ENCODE measurements around the gene ITGB3. TPM values are rescaled to one million over a fixed set of nuclear protein-coding genes. Genes with fewer than 3 reads are reported as not detected.
"Not testable (repeated sequence)": the region's sequence is repeated elsewhere in the genome, so short reads cannot be mapped to it uniquely, and the experiment has no call there.

Gene ITGB3
- total RNA-seq, 1 donor from 2014 or later, result 2.2 TPM

DNA sequence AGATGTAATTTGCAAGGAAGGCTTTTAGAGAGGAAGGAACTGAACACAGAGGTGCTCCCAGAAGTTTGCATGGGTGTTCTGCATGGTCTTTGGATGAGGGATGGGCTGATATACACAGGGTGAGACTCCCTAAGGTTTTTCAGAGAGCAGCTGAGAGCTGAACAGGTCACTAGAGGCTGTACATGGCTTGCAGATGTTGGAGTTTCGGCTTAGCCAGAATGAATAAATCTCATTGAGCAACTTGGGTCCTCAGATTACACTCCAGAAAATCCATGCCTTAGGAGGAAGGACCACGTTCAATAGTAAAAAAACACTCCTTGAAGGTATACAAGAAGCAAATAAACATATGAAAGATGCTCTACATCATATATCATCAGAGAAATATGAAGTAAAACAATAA, 7.5 kb upstream of the ITGB3 start:
- DNase-seq, result no peak

DNA sequence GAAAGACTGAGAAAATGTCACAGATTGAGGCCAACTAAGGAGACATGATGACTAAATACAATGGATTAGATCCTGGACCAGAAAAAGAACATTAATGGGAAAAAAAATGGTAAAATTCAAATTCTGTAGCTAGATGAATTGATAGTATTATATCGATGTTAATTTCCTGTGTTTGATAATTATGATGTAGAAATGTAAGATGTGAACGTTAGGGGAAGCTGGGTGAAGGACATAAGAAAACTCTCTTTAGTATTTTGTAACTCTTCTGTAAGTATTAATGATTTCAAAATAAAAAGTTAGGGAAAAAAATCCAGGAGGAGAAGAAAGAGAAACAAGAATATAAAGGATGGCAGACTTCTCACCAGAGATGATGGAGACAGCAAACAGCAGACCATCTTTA, 2.8 kb upstream of the ITGB3 start:
- DNase-seq, result no peak

DNA sequence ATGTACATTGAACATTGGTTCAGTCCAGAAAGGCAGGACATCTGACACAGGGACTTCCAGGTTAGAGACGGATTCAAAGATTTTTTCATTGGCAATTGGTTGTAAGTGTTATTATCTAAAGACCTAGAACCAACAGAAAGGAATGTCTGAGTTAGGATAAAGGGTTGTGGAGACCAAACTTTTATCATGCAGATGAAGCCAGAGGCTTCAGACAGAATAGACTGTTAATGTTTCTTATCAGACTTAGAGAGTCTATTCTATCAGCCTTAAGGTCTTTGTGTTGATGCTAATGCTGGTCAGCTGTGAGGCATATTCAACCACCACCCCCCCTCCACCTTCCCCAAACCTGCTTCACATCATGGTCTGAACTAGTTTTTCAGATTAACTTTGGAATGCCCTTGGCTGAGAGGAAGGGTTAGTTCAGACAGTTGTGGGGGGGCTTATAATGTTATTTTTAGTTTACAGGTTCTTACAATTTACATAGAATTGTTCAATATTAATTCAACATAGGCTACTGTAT, 2.1 kb upstream of the ITGB3 start:
- no peak for DNase-seq

DNA sequence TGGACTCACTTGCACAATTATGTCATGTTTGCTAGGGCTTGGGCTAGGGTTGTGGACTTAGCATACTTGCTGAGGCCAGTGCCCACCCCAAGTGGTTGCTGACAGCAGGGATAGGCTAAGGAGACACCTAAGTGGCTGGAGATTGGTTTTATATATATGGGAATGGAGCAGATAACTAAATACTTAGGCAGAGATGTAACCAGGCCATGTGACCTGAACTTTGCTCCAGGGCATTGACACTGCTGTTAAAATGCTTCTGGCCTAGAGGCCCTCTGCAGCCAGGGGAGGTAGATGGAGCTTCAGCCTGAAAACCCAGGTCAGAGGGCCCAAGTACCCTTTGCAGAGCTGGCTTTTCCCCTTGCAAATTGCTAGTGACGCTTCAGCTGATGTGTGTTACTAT, 1.4 kb upstream of the ITGB3 start:
- no peak for DNase-seq

DNA sequence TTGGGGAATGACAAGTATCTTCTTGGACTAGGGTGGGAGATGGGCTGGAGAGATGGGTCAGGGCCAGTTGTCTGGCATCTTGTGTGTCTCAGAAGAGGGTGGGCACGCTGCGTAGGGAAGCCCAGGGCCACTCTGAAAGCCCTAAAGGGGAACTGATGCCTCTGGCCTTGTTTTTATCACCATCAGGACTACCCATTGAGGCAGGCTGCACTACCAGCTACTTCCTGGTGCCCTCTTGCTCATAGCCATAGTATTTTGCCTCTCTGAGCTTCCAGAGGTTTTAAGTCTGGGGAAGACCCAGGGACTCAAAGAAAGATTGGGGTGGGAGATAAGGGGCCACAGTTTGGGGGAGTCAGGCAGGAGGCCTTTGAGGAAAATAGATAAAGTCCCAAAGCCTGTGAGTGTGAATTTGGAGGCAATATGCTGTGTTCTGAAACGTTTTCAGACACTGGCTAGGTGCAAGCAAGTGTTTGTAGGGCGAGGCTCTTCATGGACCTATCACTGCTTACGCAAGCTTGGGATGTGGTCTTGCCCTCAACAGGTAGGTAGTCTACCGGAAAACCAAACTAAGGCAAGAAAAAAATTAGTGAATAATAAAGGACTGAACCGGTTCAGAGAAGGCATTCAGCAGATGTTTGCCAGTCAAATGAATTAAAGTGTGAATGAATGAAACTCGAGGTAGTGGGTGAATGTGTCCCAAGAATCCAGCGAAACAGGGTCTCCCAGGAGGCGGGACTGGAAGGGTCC, 688 bp upstream of the ITGB3 start:
- DNase-seq, result no peak

DNA sequence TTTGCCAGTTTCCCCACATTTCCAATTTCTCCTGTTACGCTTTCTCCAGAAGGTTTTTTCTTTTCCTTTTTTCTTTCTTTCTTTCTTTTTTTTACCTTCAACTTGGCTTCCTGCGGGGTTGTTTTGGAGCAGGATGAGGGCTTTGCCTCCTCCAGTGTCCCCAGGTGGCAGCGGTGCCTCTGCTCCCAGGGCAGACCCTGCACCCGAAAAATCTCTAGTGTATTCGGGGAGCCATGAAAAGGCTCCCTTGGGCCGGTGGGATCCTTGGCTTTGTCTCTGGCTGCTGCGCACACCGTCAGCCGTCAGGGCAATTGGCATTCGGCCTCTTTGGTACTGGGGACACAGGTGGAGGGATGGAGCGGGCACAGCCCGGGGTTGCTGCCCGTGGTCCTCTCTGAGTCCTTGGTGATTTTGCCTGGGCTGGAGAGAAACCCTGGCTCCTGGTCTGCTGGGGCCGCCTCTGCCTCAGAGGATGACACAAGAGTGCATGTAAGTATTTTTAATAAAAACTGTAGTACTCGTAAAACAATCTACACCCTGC, 846 bp downstream of the ITGB3 start:
- no peak for DNase-seq

DNA sequence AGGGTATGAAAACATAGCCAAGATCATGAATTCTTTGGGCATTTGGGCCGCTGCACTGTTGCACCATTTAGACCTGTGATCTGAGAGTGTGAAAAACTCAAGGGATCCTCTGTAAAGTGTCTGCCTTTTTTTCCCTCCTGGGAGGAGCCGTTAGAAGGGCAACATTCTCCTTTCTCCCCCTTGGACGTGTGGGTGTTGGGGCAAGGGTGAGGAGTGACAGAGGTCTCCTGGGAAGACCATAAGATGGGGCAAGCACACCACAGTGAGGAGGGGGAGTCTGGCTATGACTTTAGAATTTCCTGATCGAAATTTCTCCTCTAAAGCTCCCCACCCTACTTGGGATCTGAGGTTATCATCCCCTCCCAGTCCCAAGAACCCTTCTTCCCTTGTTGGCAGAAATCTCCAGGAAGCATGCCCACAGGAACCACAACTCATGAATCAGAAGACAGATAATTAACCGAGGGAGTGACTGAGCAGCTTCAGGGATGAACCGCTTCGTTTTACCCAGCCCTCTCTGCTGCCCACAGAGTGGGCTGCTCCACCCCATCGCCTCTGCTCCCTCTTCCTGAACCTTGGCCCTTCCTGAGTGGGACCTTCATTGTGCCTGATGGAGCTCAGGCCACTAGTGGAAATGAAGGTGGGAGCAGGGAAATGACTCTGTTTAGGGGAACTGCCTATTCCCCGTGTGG, 4.2 kb downstream of the ITGB3 start:
- DNase-seq, result no peak

DNA sequence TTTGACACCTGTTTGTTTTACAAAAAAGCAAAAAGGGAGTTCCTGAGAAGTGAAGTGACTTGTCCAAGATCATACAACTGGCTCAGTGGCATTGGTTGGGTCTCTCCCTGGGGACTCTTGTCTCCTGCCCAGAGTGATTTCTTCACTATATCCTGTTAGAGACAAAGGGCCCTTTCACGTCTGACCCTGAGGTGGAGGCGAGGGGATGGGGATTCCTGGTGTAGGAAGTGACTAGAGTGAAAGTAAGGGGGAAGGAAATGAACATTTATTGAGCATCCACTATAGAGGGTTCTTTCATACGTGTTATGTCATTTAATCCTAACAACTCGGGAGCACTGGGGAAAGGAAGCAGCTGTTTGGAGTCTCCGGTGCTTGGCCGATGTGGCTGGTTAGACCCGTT, 9.0 kb downstream of the ITGB3 start:
- DNase-seq, result no peak

DNA sequence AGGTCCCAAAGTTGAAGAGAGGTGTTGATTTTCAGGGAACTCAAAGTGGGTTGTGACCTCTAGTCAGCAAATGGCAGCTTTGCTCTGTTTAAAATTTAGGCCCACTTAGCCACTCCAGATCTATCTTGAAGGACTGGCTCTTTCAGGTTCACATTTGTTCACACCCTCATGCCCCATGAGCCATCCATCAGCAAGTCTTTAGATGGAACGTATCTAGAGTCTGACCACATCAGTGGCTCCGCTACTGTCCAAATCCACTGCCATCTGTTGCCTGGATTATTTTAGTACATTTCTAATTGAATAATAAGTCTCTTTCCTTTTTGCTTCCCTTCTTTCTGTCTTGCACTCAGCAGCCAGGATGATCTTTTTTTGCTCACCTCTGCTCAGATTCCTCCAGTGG, 10.5 kb downstream of the ITGB3 start:
- no peak for DNase-seq

DNA sequence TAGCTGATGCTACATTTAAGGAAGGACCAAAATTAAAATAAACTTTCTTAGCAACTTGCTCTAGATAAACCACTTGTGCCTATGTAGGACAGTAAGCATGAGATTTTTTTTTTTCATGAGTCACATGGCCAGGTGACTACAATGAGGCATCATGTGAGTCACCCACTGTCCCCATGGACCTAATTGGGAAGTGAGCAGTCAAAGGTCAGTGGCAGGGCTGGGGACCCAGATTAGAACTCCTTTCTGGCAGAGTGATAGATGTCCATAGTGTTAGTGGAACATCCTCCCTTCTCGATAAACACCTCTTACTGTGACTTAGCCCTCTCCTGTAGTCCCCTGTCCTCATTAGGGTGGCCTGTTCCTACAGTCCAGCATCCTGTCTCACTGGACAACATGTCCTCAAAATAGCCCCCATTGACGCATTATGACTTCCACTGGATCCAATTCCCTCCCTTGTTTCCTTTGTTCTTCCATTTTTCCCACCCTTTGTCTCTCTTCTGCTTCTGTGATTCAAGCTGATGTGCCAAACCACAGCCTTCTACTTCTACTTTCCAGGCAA, 12.4 kb downstream of the ITGB3 start:
- no peak for DNase-seq

DNA sequence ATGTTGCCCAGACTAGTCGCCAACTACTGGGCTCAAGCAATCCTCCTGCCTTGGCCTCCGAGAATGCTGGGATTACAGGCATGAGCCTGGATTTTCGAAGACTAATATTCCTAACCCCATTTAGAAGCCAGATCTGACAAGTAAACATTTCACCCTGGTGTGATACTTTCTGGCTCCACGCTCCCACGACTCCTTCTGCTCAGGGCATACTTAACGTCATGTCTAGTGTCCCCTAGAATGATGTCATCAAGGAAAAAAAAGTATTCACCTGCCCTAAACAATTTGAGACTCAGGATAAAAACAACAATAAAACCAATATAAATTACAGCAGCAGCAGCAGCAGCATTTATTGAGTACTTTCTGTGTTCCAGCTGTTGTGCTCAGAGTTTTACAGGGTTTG, 13.2 kb downstream of the ITGB3 start:
- DNase-seq, result no peak

DNA sequence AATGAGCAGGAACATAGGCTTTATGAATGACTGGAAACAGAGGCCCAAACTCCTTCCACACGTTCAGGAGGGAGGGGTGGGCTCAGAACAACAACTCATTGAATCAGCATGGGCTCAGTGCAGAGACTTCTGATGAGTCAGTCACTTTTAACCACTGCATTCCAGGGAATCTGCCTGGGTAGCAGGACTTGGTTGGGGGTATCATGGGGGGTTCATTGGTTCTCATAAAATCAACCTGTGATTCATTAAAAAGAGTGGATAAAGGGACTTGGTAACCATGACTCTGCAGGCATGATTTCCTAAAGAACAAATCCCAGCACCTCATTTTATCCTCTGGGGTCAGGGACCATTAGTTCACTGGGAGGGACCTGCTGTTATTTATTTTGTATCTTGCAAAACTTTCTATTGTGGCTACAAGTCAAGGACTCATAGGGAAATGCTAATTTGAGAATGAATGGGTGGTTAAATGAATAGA, 13.8 kb downstream of the ITGB3 start:
- no peak for DNase-seq

DNA sequence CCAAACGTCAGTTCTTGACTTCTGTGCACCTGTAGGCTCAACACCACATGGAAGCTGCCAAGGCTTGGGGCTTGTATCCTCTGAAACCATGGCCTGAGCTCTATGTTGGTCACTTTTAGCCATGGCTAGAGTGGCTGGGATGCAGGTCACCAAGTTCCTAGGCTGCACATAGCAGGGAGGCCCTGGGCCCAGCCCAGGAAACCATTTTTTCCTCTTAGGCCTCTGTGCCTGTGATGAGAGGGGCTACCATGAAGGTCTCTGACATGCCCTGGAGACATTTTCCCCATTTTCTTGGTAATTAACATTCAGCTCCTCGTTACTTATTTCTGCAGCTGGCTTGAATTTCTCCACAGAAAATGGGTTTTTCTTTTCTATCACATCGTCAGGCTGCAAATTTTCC, 15.3 kb downstream of the ITGB3 start:
- DNase-seq, result not testable (repeated sequence)

DNA sequence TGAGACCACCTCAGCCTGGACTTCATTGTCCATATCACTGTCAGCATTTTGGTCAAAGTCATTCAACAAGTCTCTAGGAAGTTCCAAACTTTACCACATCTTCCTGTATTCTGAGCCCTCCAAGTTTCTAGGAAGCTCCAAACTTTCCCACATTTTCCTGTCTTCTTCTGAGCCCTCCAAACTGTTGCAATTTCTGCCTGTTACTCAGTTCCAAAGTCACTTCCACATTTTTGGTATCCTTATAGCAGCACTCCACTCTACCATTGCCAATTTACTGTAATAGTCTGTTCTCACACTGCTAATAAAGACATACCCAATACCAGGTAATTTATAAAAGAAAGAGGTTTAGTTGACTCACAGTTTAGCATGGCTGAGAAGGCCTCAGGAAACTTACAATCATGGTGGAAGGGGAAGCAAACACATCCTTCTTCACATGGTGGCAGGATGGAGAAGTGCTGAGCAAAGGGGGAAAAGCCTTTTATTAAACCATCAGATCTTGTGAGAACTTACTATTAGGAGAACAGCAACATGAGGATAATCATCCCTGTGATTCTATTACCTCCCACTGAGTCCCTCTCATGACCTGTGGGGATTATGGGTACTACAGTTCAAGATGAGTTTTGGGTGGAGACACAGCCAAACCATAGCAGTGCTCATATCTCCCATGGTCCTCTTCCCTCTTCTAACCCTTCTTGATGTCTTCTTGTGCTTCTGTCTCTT, 16.1 kb downstream of the ITGB3 start:
- DNase-seq, result not testable (repeated sequence)

DNA sequence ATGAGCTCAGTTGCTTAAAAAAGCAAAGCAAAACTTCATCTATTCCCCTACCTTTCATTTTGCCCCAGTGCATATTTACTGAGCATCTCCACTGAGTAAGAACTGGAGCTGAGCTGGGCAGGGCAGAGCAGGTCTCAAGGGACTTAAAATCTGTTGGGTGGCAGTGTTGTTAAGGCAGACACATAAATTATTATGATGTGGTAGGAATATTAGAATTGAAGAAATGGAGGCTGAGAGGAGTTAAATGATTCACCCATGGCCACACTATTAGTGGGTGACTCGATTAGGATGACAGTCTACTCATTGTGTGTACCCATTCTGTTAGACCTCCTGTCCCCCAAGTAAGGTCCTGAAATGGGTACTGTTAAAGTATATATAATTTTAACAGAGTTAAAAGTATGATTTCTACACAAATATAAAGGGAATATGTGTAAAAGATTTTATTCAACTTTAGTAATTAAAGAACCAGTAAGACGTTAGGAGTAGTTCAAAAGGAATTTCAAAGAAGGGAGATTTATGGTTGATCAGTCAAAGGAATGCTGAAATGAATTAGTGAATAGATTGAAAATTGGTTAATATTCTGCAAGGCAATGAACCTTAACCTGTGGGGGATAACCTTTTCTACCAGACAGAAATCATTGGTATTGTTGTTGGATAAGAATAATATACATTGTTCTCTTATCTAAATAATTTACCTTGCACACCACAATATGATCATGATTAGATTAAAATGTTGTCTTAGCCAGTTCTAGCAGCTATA, 17.5 kb downstream of the ITGB3 start:
- DNase-seq, result no peak

DNA sequence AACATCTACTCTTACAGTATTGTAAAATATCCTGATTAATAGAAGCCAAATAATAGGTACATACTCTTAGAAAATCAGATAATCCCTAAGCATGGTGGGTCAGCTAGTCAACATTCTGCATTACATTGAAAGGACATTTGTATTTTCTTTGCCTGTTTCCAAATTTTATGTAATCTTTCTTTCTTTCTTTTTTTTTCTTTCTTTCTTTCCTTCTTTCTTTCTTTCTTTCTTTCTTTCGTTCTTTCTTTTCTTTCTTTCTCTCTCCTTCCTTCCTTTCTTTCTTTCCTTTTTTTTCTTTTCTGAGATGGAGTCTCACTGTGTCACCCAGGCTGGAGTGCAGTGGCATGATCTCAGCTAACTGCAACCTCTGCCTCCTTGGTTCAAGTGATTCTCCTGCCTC, 18.9 kb downstream of the ITGB3 start:
- no peak for DNase-seq

DNA sequence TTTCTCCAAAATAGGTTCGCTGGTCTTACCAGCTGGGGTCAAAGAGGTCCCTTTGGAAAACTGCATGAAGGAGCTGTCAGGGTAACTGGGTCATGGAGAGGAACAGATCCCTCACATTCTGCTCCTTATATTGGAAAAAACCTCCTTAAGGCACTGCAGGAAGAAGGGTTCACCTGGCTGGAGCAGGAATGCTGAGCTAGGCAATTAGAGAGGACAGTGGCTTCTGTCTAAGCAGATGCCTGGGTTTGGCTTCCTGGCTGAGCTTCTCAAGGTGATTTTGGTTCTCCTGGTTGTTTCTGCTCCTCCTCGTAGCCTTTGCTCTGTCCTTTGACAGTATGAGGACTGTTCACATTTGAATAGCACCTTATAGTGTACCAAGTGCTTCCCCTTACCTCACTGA, 19.6 kb downstream of the ITGB3 start:
- DNase-seq, result no peak

DNA sequence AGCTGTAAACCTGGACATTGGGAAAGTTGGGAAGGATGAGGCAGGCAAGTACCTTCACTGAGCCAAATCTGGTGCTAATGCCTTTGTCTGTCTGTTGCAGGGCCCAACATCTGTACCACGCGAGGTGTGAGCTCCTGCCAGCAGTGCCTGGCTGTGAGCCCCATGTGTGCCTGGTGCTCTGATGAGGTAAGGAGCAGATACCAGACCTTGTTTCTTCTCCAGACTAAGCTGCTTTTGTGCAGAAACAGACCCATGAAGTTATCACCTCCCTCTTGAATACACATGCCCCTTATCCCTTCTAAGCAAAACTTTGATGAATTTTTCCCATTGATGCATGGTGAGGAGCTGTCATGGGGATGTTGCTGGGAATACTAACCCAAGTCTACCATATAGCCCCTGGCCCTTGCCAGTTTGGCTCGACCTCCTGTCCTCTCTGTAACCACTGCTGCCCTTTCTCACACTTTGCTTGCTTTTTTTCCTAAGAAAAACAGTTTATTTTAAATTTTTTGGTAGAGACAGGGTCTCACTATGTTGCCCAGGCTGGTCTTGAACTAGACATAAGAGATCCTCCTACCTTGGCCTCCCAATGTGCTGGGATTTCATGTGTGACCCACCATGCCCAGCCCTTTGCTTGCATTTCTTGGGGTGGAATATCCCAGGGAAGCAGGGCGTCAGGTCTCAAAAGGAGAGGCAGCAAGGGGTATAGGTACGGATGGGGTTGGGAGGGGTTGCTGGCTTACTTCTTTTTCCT, 20.9 kb downstream of the ITGB3 start:
- no peak for DNase-seq

DNA sequence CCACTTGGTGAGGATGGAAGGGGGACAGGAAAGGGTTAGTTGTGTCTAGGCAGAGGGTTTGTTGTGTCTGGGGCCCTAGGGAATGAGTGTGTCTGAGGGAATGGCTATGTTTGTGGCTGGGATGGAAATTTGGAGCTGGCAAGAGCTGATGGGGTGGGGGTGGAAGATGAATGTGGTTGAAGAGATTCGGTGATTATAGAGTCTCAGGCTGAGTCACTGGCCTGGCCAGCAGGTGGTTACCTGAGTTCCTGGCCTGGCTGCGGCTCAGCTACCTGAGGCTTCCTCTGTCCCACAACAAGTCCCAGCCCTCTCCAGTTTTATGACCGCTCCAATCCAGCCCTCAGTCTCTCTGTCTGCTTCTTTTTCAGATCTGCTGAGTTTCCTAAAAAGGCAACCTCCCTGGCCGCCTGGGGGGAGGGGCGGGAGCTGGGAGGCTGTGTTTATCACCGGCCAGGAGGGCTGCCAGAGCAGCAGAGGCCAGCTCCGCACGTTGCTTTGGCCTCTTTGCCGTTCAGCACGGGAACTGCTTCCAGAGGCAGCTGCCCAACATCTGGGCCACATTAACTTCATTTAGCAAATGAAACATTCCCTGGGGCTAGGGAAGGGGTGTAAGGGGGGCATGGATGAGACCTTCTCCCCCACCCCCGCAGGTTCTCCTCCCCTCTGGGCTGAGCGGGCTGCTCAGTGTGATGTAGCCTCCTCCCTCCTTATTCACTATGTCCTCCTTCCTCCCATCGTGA, 21.8 kb downstream of the ITGB3 start:
- DNase-seq, result no peak

DNA sequence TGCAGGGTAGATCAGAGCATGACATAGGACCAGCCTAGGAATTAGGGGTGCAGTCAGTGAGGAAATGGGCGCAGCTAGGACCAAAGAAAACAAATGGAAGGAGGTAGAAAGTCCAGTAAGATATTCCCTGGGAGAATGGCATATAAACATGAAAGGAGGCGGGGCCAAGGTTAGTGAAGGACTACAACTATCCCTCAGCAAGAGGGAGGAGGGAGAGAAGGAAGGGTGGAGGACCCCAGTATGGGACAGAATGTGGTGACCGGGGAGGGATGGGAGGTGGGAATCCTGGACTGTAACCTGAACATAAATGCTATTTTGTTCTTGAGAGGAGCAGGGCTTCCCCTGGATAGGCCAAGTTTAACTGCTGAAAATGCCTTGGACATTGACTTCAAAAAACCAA, 22.8 kb downstream of the ITGB3 start:
- no peak for DNase-seq

Data from occipital lobe (tissue), 2 donors.